ENCODE results near the gene UPK3A. TPM values are rescaled to one million over a fixed set of nuclear protein-coding genes. Genes with fewer than 3 reads are reported as not detected.
A peak's percentile ranks its signal among the peaks of the same experiment; 100 is the strongest.

UPK3A gene
- total and polyA plus RNA-seq, 2 of the 13 experiments (the other 11 are each of a cell fraction or from before 2014, with no cell fraction given), result 10.5 to 13.8 TPM

- TF ChIP-seq HMGXB4 (CRISPR knock-in tag; IDR thresholded peaks at IDR 0.05; ENCODE audit: borderline replicate concordance in 1 of 2, low read depth in 1 of 2) (peak; percentile 6 to 79; a peak in 2 of 4 replicates), MAZ (IDR thresholded peaks at IDR 0.05; ENCODE audit: borderline replicate concordance, low read depth, low read length) (peak; percentile 93; the same call in 1 of the 2 replicates), MAZ (CRISPR knock-in tag; IDR thresholded peaks at IDR 0.05; ENCODE audit: low read depth) (peak; percentile 92), ZC3H13 (CRISPR knock-in tag; IDR thresholded peaks at IDR 0.05) (no peak), ZSCAN21 (CRISPR knock-in tag; IDR thresholded peaks at IDR 0.05; ENCODE audit: borderline replicate concordance) (0 out of 2 replicates have a peak, but pooled peaks have one; percentile 57), KLF12 (CRISPR knock-in tag; IDR thresholded peaks at IDR 0.05; ENCODE audit: borderline replicate concordance) (peak; percentile 58; the same call in 1 of the 2 replicates), MYC (CRISPR knock-in tag; IDR thresholded peaks at IDR 0.05; ENCODE audit: borderline replicate concordance) (peak; percentile 55; the same call in 1 of the 2 replicates), PLSCR1 (CRISPR knock-in tag; IDR thresholded peaks at IDR 0.05; ENCODE audit: borderline replicate concordance) (no peak), CAMTA2 (CRISPR knock-in tag; IDR thresholded peaks at IDR 0.05; ENCODE audit: borderline replicate concordance) (peak; percentile 75; the same call in 1 of the 2 replicates), HIVEP1 (CRISPR knock-in tag; IDR thresholded peaks at IDR 0.05) (peak; percentile 78; the same call in 1 of the 2 replicates), SAP130 (CRISPR knock-in tag; IDR thresholded peaks at IDR 0.05; ENCODE audit: low read depth) (peak; percentile 39), ESRRA (CRISPR knock-in tag; IDR thresholded peaks at IDR 0.05; ENCODE audit: low read depth) (no peak), KLF6 (CRISPR knock-in tag; IDR thresholded peaks at IDR 0.05) (0 out of 2 replicates have a peak, but pooled peaks have one; percentile 40), POLR2G (IDR thresholded peaks at IDR 0.05; ENCODE audit: low read depth, low read length) (peak; percentile 57)
These were observed 15.5 kb upstream of the UPK3A start (continued) for GRCh38 chr22:45268958-45269844.
